ENCODE results near the gene SRGAP1.
"Not testable (repeated sequence)": the region's sequence is repeated elsewhere in the genome, so short reads cannot be mapped to it uniquely, and the experiment has no call there.

Gene SRGAP1

DNA sequence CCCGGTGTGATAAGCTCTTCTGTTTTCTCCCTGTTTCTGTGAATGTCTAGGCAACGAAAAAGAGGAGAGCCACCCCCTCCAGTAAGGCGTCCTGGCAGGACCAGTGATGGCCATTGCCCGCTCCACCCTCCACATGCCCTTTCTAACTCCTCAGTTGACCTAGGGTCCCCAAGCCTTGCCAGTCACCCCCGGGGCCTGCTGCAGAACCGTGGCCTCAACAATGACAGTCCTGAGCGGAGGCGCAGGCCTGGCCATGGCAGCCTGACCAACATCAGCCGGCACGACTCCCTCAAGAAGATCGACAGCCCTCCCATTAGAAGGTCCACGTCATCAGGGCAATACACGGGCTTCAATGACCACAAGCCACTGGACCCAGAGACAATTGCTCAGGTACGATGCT, 283.3 kb downstream of the SRGAP1 start:
- no peak for DNase-seq (ENCODE audit: extremely low spot score, insufficient read length, low read depth)
- FAIRE-seq: no peak

DNA sequence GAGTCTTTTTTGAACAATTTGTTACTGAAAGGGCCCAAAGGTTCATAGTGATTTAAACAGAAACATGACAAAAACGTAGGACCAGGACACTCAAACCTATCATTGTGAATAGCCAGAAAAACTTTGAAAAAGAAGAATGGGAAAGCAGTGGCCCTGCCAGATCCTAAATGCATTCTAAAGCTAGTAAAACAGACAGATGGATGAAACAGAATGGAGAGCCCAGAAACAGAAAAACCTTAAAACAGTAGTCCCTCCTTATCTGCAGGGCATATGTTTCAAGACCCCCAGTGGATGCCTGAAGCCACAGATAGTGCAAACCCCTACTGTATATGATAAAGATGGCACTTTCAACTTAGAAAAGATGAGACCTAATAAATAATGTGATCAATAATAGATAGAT, 283.9 kb downstream of the SRGAP1 start:
- FAIRE-seq (no peak), DNase-seq (ENCODE audit: extremely low spot score, insufficient read length, low read depth) (no peak)

DNA sequence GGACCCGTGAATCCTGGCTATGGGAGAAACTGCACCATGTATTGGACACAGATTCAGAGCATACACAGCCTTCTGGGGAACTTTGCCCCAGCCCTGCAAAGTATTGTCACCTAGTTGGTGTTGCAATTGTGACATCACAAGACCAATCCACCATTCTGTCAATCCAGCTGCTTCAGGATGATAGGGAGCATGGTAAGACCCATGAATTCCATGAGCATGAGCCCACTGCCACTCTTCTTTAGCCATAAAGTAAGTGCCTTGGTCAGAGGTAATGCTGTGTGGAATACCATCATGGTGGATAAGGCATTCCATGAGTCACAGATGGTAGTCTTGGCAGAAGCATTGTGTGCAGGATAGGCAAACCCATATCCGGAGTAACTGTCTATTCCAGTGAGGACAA, 286.0 kb downstream of the SRGAP1 start:
- FAIRE-seq; DNase-seq (ENCODE audit: extremely low spot score, insufficient read length, low read depth): not testable (repeated sequence)

DNA sequence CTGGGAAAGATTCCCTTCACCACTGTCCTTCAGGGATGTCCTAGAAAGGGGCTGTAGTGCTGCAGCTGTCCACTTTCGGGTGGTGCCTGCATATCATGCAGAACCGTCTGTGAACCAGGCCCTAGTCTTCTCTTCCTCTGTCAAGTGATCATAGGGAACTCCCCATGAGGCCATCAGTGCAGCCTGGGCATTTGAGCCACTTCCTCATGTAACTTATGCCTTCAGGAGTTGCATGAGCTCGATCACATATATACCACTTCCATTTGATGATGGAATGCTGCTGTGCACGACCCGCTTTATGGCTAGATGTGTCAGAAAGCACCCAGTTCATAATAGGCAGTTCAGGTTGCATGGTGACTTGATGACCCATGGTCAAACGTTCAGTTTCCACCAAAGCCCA, 287.0 kb downstream of the SRGAP1 start:
- not testable (repeated sequence) for FAIRE-seq

DNA sequence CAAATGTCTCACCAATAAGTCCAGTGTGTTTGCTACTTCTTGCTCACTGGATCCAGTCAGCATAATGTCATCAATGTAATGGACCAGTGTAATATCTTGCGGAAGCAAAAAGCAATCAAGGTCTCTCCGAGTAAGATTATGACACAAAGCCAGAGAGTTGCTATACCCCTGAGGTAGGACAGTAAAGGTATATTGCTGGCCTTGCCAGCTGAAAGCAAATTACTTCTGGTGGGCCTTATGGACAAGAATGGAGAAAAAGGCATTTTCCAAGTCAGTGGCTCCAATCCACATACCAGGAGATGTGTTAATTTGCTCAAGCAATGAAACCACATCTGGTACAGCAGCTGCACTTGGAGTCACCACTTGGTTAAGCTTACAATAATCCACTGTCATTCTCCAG, 288.2 kb downstream of the SRGAP1 start:
- DNase-seq (ENCODE audit: extremely low spot score, insufficient read length, low read depth); FAIRE-seq: not testable (repeated sequence)

More for the DNA sequence above, 287.0 kb downstream of the SRGAP1 start:
- not testable (repeated sequence) for DNase-seq (ENCODE audit: extremely low spot score, insufficient read length, low read depth)

DNA sequence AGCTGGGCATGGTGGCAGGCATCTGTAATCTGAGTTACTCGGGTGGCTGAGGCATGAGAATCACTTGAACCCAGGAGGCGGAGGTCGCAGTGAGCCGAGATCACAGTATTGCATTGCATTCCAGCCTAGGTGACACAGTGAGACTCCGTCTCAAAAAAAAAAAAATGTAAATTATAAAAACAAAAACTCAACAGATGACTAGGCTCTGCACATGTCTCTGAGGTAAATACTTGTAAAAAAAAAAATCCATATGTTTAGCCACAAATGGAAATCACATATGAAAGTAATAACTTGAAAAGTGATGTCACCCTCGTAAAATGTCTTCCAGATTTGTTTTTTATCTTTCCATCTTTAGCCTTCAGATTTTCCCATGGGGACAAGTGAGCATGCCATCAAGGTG, 292.6 kb downstream of the SRGAP1 start:
- FAIRE-seq: no peak

DNA sequence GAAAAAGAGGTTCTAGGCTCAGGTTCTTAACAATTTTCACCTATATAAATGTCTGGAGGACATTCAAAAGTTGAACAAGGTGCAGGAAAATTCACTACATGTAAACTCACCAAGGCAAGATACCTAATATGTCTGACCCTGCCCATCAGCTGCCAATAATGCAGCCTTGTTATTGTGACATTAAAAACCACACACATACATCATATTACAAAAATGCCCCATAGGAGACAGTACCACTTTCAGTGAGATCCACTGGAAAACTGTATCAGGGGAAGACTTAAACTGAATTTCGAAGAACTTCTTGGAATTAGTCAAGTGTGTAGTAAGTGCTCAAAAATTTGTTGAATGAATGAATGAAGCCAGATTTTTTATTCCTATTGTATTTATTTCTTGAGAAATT, 294.5 kb downstream of the SRGAP1 start:
- DNase-seq (ENCODE audit: extremely low spot score, insufficient read length, low read depth) (no peak), FAIRE-seq (no peak)

More for the DNA sequence above, 292.6 kb downstream of the SRGAP1 start:
- no peak for DNase-seq (ENCODE audit: extremely low spot score, insufficient read length, low read depth)

DNA sequence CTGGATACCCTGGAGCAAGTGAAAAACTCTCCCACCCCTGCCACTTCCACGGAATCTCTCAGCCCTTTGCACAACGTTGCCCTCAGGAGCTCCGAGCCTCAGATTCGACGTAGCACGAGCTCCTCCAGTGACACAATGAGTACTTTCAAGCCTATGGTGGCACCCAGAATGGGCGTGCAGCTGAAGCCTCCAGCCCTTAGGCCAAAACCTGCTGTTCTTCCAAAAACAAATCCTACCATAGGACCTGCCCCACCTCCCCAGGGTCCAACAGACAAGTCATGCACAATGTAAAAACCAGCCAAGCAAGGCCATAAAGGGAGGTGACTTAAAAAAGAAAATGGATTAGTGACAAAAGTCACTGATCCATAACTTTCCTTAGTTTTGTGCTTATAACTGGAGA, 297.9 kb downstream of the SRGAP1 start:
- no peak for FAIRE-seq
- no peak for DNase-seq (ENCODE audit: extremely low spot score, insufficient read length, low read depth)

DNA sequence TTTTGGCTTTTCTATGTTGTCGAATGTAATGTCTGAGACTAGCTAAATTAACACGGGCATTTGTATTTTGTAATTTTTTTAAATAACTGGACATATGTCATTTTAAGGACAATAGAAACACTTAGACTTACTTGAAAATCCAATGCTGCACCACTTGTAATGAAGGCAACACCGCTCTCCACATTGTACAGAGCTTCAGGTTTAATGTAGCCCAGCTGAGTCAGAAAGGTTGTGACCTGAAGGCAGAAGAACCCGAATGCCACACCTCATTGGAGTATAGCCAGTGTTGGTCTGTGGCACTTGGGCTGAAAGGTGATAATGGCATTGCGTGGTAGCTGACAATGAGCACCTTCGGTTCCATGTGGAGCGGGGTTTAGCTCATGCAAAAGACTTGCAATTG, 298.3 kb downstream of the SRGAP1 start:
- no peak for DNase-seq (ENCODE audit: extremely low spot score, insufficient read length, low read depth)
- no peak for FAIRE-seq

DNA sequence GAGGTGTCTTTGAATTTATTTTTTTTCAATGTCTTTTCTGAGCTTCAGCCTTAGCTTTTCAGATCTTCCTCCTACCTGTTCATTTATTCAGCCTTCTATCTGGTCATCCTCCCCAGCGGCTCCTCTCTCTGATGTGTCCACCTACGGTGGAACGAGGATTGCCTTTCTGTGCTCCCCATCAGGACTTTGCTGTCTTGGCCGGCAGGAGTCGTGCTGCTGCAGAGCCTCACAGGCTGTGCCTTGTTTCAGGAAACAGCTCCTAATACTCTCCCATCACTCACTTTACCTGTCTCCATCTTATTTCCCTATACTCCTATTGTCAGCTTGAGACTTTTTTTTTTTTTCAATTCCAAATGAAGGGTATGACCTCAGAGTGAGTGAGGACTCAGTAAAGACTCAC, 300.7 kb downstream of the SRGAP1 start:
- DNase-seq (ENCODE audit: extremely low spot score, insufficient read length, low read depth): no peak

DNA sequence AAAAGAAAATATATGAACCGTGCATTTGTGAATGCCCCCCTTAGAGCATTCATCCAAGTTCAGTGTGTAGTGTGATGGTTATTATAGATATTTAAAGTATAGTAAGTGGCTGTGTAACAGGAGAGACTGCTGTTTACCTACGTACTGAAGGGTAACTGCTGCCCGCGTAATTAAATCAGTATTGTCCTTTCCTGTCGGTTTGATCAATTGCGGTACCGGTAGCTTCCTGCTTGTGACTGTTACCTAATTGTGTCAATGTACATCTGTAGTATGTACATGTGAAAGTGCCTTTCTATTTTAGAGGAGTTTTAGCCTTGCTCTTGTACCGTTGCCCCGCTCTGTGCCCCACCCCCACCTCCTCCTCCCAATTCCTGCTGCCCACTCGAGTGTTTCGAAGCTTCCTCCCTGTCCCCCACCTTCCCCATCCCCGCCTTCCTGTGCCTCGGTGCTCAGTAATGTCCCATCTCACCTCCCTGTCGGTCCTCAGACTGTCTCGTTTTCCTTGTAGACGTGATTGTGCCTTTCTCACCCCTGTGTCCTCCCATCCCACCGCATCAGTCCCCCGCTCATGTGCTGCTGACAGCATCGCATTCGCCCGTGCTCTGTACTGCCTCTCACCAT, 302.6 kb downstream of the SRGAP1 start:
- FAIRE-seq (no peak), DNase-seq (ENCODE audit: extremely low spot score, insufficient read length, low read depth) (no peak)

More for the DNA sequence above, 300.7 kb downstream of the SRGAP1 start:
- FAIRE-seq: no peak

DNA sequence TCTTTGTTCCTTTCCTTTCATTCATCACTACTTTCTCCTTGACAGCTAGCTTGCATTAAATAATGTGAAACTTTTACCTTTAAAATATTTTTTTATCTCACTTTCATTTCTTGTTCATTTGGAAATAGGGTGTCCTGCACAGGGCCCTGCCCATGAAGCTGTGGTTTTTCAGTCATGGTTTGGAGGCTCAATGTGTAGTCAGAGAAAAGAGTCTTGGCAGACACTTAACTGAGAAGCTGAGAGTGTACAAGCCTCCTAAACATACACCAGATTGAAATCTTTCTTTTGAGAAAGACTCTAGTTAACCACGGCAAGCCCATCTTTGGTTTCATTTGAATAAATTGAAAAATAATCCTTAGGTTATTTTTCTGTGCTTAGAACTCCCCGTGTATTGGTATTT, 303.4 kb downstream of the SRGAP1 start:
- FAIRE-seq: no peak

DNA sequence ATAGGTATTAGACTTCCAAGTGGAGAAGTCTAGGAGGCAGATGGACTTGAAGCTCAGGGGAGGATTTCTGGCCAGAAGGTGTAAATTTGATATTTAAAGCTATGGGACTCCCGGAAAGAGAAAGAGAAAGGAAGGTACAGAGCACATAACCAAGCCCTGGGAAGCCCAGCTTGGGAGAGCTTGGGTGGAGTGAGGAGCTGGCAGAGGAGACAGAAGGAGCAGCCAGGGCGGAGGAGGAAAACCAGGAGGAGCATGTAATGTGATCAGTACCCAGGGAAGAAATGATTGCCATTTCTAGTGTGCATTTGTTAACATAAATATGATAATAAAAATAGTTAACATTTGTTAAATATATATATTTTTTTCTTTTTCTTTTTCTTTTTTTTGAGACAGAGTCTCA, 310.2 kb downstream of the SRGAP1 start:
- no peak for DNase-seq (ENCODE audit: extremely low spot score, insufficient read length, low read depth)
- no peak for FAIRE-seq

More for the DNA sequence above, 303.4 kb downstream of the SRGAP1 start:
- DNase-seq (ENCODE audit: extremely low spot score, insufficient read length, low read depth): no peak

DNA sequence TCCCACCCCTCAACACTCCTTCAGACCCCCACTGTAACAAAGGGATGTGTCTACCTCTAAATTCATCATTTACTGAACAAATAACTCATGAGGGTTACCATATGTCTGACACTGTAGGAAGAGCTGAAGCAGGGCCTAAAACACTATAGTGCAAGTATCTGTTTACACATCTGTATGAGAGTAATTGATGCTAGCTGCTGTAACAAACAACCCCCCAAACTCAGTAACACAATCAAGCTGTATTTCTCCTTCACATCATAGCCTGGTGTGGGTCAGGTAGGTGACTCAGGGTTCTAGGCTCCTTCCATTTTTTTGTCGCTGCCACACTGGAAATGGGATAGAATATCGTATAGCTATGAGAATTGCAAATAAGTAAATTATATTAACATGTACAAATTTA, 312.6 kb downstream of the SRGAP1 start:
- FAIRE-seq: no peak

DNA sequence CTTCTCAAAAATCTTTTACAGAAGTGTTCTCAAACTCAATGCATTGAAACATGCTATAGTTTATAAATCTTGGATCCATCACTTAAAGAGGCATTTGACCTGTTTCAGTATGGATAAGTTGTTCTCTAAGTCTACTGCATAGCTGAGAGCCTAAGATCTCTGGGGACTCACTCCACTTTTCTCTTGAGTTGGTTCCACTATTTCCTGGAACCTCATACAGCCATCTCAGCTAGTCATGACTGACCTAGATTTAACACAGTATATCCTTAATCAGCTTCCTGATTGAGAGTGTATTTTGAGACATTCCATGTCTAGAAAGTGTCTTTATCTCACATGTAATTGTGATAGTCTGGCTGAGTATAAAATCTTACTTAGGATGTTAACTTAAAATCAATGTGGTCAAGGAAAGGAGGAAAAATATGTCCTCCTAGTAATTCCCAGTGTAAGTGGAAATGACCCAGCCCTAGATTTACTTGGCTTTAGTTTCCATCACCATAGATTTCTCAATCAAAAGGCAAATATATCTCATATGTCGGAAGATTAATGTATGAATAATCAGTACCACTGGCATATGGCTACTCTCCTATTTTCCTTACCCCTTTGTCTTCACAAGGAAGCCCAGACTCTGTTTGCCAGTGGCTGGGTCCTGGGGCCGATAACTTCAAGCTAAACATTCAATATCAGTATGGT, 315.7 kb downstream of the SRGAP1 start:
- no peak for DNase-seq (ENCODE audit: extremely low spot score, insufficient read length, low read depth)
- FAIRE-seq: no peak

More for the DNA sequence above, 312.6 kb downstream of the SRGAP1 start:
- DNase-seq (ENCODE audit: extremely low spot score, insufficient read length, low read depth): no peak

DNA sequence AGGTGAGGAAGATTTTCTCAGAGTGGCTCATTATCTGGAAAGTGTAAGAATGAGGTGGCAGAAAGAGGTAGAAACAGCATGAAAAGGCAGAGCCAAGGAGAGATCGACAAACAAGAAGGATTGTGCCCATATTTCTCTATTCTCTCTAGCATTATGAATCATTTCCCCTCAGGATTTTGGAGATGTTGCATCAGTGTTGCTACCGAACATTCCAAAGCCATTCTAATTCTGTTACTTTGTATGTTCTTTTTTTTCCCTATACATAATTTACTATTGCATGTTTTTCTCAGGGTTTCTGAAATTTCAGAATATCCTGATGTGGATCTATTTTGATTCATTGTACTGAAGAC, 316.2 kb downstream of the SRGAP1 start:
- no peak for FAIRE-seq
- no peak for DNase-seq (ENCODE audit: extremely low spot score, insufficient read length, low read depth)

DNA sequence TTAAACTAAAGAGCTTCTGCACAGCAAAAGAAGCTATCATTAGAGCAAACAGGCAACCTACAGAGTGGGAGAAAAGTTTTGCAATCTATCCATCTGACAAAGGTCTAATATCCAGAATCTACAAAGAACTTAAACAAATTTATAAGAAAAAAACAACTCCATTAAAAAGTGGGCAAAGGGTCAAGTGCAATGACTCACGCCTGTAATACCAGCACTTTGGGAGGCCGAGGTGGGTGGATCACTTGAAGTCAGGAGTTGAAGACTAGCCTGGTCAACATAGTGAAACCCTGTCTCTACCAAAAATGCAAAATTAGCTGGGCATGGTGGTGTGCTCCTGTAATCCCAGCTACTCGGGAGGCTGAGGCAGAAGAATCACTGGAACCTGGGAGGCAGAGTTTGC, 322.1 kb downstream of the SRGAP1 start:
- DNase-seq (ENCODE audit: extremely low spot score, insufficient read length, low read depth); FAIRE-seq: not testable (repeated sequence)

DNA sequence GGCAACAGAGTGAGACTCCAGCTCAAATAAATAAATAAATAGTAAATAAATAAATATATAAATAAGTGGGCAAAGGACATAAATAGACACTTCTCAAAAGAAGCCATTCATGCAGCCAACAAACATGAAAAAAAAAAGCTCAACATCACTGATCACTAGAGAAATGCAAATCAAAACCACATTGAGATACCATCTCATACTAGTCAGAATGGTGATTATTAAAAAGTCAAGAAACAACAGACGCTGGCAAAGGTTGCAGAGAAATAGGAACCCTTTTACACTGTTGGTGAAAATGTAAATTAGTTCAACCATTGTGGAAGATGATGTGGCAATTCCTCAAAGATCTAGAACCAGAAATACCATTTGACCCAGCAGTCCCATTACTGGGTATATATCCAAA, 322.5 kb downstream of the SRGAP1 start:
- not testable (repeated sequence) for DNase-seq (ENCODE audit: extremely low spot score, insufficient read length, low read depth); FAIRE-seq

DNA sequence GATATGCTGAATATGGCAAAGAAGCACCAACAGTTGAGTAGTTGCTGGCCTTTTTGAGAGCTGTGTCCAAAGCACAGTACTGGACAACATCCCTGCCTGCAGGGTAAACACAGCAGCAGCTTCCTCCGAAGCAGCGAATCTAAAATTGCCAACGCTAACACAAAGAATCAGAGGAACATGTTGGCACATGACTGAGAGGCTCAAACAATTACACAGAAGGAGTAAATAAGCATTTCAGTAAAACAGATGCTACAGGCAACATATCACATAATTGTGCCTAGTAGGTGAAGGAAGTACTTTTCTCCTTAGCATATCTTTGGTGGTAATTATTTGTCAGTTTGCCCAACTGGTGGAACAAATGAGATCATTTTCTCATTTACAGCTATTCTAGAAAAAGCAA, 325.5 kb downstream of the SRGAP1 start:
- DNase-seq (ENCODE audit: extremely low spot score, insufficient read length, low read depth) (no peak), FAIRE-seq (no peak)

DNA sequence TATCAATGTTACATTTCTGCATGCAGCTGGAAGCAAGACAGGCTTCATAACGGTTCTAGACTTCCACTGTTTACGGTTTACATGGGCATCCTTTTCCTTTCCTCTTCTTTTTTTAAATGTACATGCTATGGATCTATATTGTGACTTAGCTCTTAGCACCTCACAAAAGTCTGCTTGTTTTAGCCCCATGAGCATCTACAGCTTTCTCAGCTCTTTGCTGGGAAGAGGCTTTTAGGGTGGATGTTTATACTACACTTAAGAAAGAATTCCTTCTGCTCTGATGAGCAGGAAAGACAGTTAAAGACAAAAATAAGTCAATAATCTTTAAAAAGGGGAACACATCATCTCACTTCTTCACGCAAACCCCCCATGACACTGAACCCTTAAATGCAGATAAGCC, 326.2 kb downstream of the SRGAP1 start:
- no peak for FAIRE-seq
- DNase-seq (ENCODE audit: extremely low spot score, insufficient read length, low read depth): no peak

DNA sequence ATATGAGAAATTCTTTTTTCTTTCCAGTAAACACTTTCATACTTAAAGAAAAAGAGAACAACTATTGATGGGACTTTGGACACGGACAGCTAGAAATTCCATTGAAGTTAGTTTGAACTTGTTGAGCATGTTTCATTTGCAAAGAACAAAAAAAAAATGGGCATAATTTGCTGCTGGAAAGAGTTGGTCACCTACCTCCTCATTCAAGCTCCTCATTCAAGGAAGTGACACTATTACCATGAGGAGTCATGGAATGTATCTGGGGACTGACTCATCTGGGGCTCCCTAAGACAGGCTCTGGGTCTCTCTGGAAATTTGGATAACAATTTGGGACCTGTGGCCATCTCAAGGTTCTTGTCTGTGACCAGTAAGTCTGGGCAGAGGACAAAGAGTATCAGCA, 327.2 kb downstream of the SRGAP1 start:
- FAIRE-seq (no peak), DNase-seq (ENCODE audit: extremely low spot score, insufficient read length, low read depth) (no peak)
